SU-DHL-6 (cell line): ENCODE data around the gene TTC39B.

Experiments
- H2AFZ ChIP-seq: fragments of 200-600 bp; sonication (generic); 2 replicates; pipeline ENCODE4 v1.6.1; 2014; ENCODE audit warnings: low read depth, mild to moderate bottlenecking, moderate library complexity, mixed read lengths, antibody characterized with exemption, low read length; ENCODE audit not compliant: severe bottlenecking
- H3F3A ChIP-seq: fragments of 200-600 bp; shearing (Covaris generic); 2 replicates; pipeline ENCODE4 v1.6.0; 2016; ENCODE audit warnings: antibody characterized with exemption, mild to moderate bottlenecking; ENCODE audit not compliant: insufficient read depth
- H3K27ac ChIP-seq: fragments of 200-600 bp; sonication (generic); 2 replicates; pipeline ENCODE4 v1.5.1; 2016; ENCODE audit warnings: low read depth, mild to moderate bottlenecking, low read length, moderate library complexity, mixed read lengths
- H3K27me3 ChIP-seq: fragments of 200-600 bp; sonication (generic), shearing (Covaris generic); 2 replicates; pipeline ENCODE4 v1.6.0; 2014; ENCODE audit warnings: mild to moderate bottlenecking, low read length
- H3K36me3 ChIP-seq: fragments of 200-600 bp; sonication (generic); 2 replicates; pipeline ENCODE4 v1.6.1; 2014; ENCODE audit warnings: mild to moderate bottlenecking, low read length, mixed read lengths
- H3K4me2 ChIP-seq: fragments of 300-600, 200-600 bp; shearing (Covaris generic), sonication (generic); 2 replicates; pipeline ENCODE4 v1.6.0; 2014; ENCODE audit warnings: low read length, low read depth, mild to moderate bottlenecking; ENCODE audit not compliant: poor library complexity, severe bottlenecking
- H3K4me3 ChIP-seq: fragments of 200-600 bp; sonication (generic); 2 replicates; pipeline ENCODE4 v1.5.1; 2014; ENCODE audit warnings: antibody characterized with exemption, low read length, mild to moderate bottlenecking, mixed read lengths; ENCODE audit not compliant: insufficient read depth, poor library complexity, severe bottlenecking
- H3K79me2 ChIP-seq: fragments of 200-600 bp; sonication (generic); 2 replicates; pipeline ENCODE4 v1.6.1; 2014; ENCODE audit warnings: mild to moderate bottlenecking, low read length, moderate library complexity; ENCODE audit not compliant: insufficient read depth
- H3K9ac ChIP-seq: fragments of 200-600 bp; sonication (generic); 2 replicates; pipeline ENCODE4 v1.7.0; 2014; ENCODE audit warnings: mild to moderate bottlenecking, low read length
- H3K9me2 ChIP-seq: fragments of 200-600 bp; sonication (generic); replicated peaks from 2 replicates; pipeline ENCODE4 v1.6.1; 2014; ENCODE audit warnings: low read length; ENCODE audit not compliant: insufficient read depth
- H3K9me3 ChIP-seq: fragments of 200-600 bp; sonication (generic); 2 replicates; pipeline ENCODE4 v1.6.1; 2014; ENCODE audit warnings: low read length, mixed read lengths; ENCODE audit not compliant: insufficient read depth
- H4K20me1 ChIP-seq: fragments of 200-600 bp; sonication (generic); 2 replicates; pipeline ENCODE4 v1.6.1; 2014; ENCODE audit warnings: low read depth, mild to moderate bottlenecking, antibody characterized with exemption, low read length, moderate library complexity, mixed read lengths
- CTCF ChIP-seq: fragments of 200-600 bp; sonication (generic); IDR thresholded peaks from one replicate; pipeline ENCODE4 v1.5.1; 2017; ENCODE audit warnings: antibody characterized with exemption, mild to moderate bottlenecking, low read length, moderate library complexity; ENCODE audit not compliant: insufficient read depth, poor library complexity, severe bottlenecking
- EZH2phosphoT487 ChIP-seq: fragments of 200-600 bp; sonication (generic), shearing (Covaris generic); conservative IDR thresholded peaks from 2 replicates; pipeline ENCODE4 v1.6.1; 2018; ENCODE audit warnings: mild to moderate bottlenecking, antibody characterized with exemption, low read length, moderate library complexity, mixed read lengths

TTC39B gene

GRCh38 chr9:15353892-15354291, 46.9 kb upstream of the TTC39B start:
- Histone ChIP-seq H3K9me2 (no peaks in the 10 kb centered on the region), H3K4me3 (no peak overlapping the region), H3K79me2 (no peaks in the 10 kb centered on the region), H2AFZ (no peak overlapping the region), H3K27me3 (no peaks in the 10 kb centered on the region), H3K4me2 (no peak overlapping the region), H4K20me1 (no peaks in the 10 kb centered on the region), H3K9ac (no peak overlapping the region), H3F3A (no peaks in the 10 kb centered on the region), H3K27ac (no peak overlapping the region), H3K9me3 (no peaks in the 10 kb centered on the region), H3K36me3 (no peaks in the 10 kb centered on the region)
- TF ChIP-seq CTCF, result no peak

GRCh38 chr9:15352306-15352705, 45.3 kb upstream of the TTC39B start:
- Histone ChIP-seq H3K27me3 (no peaks in the 10 kb centered on the region), H3K4me3 (no peak overlapping the region), H3F3A (no peaks in the 10 kb centered on the region), H3K9ac (no peak overlapping the region), H4K20me1 (no peaks in the 10 kb centered on the region), H3K79me2 (no peaks in the 10 kb centered on the region), H2AFZ (no peak overlapping the region), H3K9me2 (no peaks in the 10 kb centered on the region), H3K27ac (no peak overlapping the region), H3K4me2 (no peak overlapping the region), H3K36me3 (no peaks in the 10 kb centered on the region), H3K9me3 (no peaks in the 10 kb centered on the region)
- TF ChIP-seq CTCF (no peak), EZH2phosphoT487 (no peak)

- H3K27ac ChIP-seq, result no peak overlapping the region
- no peak overlapping the region for H3K4me2 ChIP-seq
- H3K9ac ChIP-seq, result no peak overlapping the region
Observed at GRCh38 chr9:15349892-15350761, 43.1 kb upstream of the TTC39B start.

More at GRCh38 chr9:15349892-15350761, 43.1 kb upstream of the TTC39B start:
- no peaks in the 10 kb centered on the region for H3K9me2 ChIP-seq
- H3K4me3 ChIP-seq, result no peak overlapping the region
- H3F3A ChIP-seq, result no peaks in the 10 kb centered on the region
- no peaks in the 10 kb centered on the region for H3K9me3 ChIP-seq
- TF ChIP-seq CTCF (no peak), EZH2phosphoT487 (no peak)
- H3K36me3 ChIP-seq, result no peaks in the 10 kb centered on the region
- H2AFZ ChIP-seq, result no peak overlapping the region
- H4K20me1 ChIP-seq, result no peaks in the 10 kb centered on the region
- no peaks in the 10 kb centered on the region for H3K79me2 ChIP-seq
- no peaks in the 10 kb centered on the region for H3K27me3 ChIP-seq
